Right lobe of liver (tissue), 6 donors: Measurements from ENCODE around the gene DENND2C. TPM values are rescaled to one million over a fixed set of nuclear protein-coding genes. Genes with fewer than 3 reads are reported as not detected.

Source experiments
- ATAC-seq, 4 donors: fragments of 200-7000 bp; cut with Tn5 transposase; one replicate each; pipeline ENCODE4 v1.9.1; 2020; ENCODE audit warnings: mild to moderate bottlenecking in 4 of 4, moderate library complexity in 4 of 4
- DNase-seq, 3 donors: peaks; one replicate each; pipeline ENCODE4 v3.0.0-alpha.2; 2020
- H3K27ac ChIP-seq, 3 donors: fragments of 200-600 bp; one replicate each; pipeline ENCODE4 v1.8.0; 2022
- H3K27me3 ChIP-seq, 2 donors: fragments of 200-600 bp; one replicate each; pipeline ENCODE4 v1.8.0; 2022
- H3K36me3 ChIP-seq, 4 donors: fragments of 200-600 bp; sonication (generic) in 1 of 4; one replicate each; pipeline versions ENCODE4 v1.5.1 to v1.8.0; 2017 to 2022; ENCODE audit warnings: control low read depth in 1 of 4
- H3K4me1 ChIP-seq, 4 donors: fragments of 200-600 bp; sonication (generic) in 1 of 4; one replicate each; pipeline versions ENCODE4 v1.5.1 to v1.8.0; 2017 to 2022; ENCODE audit warnings: control low read depth in 1 of 4
- H3K4me3 ChIP-seq, 3 donors: fragments of 200-600 bp; one replicate each; pipeline ENCODE4 v1.8.0; 2022
- H3K9me3 ChIP-seq, 4 donors: fragments of 200-600 bp; sonication (generic) in 1 of 4; one replicate each; pipeline versions ENCODE4 v1.5.1 to v1.8.0; 2017 to 2022; ENCODE audit warnings: control low read depth in 1 of 4
- POLR2A ChIP-seq: fragments of 450-650 bp; IDR thresholded peaks from one replicate; pipeline ENCODE4 v1.6.1; 2017; ENCODE audit warnings: antibody characterized with exemption, mild to moderate bottlenecking
- WGBS: methylation state at CpG from one replicate; pipeline ENCODE4 v1.1.6; 2018; ENCODE audit warnings: low coverage, low lambda C conversion rate; ENCODE audit not compliant: insufficient coverage; ENCODE audit errors: missing lambda C conversion rate; 5-methylcytosine and 5-hydroxymethylcytosine counted together
- intact Hi-C, 2 donors: fragments of 100-400 bp; cut with DNase I; formaldehyde crosslinking; loops; one replicate each; pipeline versions ENCODE4 v1.11.2 to v1.14.1; 2022
- total RNA-seq, 6 experiments: library from RNA; depleted of rRNA in 2 of 6; stranded (reverse); fragments of >200 nt in 2 of 6; fragmentation: NEBNext Ultra II Directional in 3 of 6; extraction: Animal tissue kit (Norgen Biotek cat#: 25700) in 3 of 6; gene quantifications; one replicate each; pipeline versions ENCODE4 v1.1.0 to v1.2.4, GENCODE V29; 2016 to 2023
- TF ChIP-seq, protein P1 (sequence below), 4 donors: fragments of 200-600 bp in 3 of 4; fragments of 450-650 bp in 1 of 4; IDR thresholded peaks; one replicate each; pipeline versions ENCODE4 v1.5.1 to v1.8.0; 2016 to 2022; ENCODE audit warnings: antibody characterized with exemption in 4 of 4, mild to moderate bottlenecking in 2 of 4
- donor health status: DM: no; HTN: yes; CAD: no.
- donor health status: DM: no; HTN: no; CAD: no.
- donor health status: DM: no; HTN: no; CAD: no.
- donor health status: DM: no; HTN: yes; CAD: no.
- donor health status: DM: no; HTN: yes; CAD: no.

The DENND2C gene
- total RNA-seq, 6 experiments from 2014 or later = 2.5 to 5.1 (median 4.4) TPM

GRCh38 chr1:114660238-114660637, 9.6 kb downstream of the DENND2C start:
- H3K27ac ChIP-seq = no peak overlapping the region
- no peaks in the 10 kb centered on the region for H3K9me3 ChIP-seq
- H3K36me3 ChIP-seq = no peaks in the 10 kb centered on the region
- intact Hi-C loops = no loop called here
- no peaks in the 10 kb centered on the region for H3K27me3 ChIP-seq
- no peaks in the 10 kb centered on the region for H3K4me1 ChIP-seq
- TF ChIP-seq, protein P1, sequence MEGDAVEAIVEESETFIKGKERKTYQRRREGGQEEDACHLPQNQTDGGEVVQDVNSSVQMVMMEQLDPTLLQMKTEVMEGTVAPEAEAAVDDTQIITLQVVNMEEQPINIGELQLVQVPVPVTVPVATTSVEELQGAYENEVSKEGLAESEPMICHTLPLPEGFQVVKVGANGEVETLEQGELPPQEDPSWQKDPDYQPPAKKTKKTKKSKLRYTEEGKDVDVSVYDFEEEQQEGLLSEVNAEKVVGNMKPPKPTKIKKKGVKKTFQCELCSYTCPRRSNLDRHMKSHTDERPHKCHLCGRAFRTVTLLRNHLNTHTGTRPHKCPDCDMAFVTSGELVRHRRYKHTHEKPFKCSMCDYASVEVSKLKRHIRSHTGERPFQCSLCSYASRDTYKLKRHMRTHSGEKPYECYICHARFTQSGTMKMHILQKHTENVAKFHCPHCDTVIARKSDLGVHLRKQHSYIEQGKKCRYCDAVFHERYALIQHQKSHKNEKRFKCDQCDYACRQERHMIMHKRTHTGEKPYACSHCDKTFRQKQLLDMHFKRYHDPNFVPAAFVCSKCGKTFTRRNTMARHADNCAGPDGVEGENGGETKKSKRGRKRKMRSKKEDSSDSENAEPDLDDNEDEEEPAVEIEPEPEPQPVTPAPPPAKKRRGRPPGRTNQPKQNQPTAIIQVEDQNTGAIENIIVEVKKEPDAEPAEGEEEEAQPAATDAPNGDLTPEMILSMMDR (IDR thresholded peaks at IDR 0.05) = no peak
- no peak for TF ChIP-seq POLR2A
- no peak overlapping the region for H3K4me3 ChIP-seq
- ATAC-seq = no peak
- WGBS = 48% methylated on average over 2 of the region's 2 CpGs
- no peak for DNase-seq

GRCh38 chr1:114651893-114652292, 18.0 kb downstream of the DENND2C start:
- Histone ChIP-seq H3K4me1 (no peaks in the 10 kb centered on the region), H3K27me3 (no peaks in the 10 kb centered on the region), H3K4me3 (no peak overlapping the region), H3K27ac (no peak overlapping the region), H3K9me3 (no peaks in the 10 kb centered on the region), H3K36me3 (no peaks in the 10 kb centered on the region)
- WGBS = 44% methylated on average over 1 of the region's 2 CpGs
- ATAC-seq = peak; percentile 56 to 87 (median 66)
- TF ChIP-seq POLR2A = no peak
- TF ChIP-seq, protein P1 (IDR thresholded peaks at IDR 0.05) = no peak
- intact Hi-C loops = no loop called here
- no peak for DNase-seq

- H3K4me3 ChIP-seq = no peak overlapping the region
- H3K4me1 ChIP-seq = no peaks in the 10 kb centered on the region
- H3K36me3 ChIP-seq = no peaks in the 10 kb centered on the region
- intact Hi-C loops = no loop called here
- DNase-seq (no peak), ATAC-seq (no peak)
- WGBS = 93% methylated on average over 1 of the region's 1 CpG
- no peaks in the 10 kb centered on the region for H3K27me3 ChIP-seq
- no peaks in the 10 kb centered on the region for H3K9me3 ChIP-seq
- TF ChIP-seq POLR2A = no peak
- TF ChIP-seq, protein P1 (IDR thresholded peaks at IDR 0.05) = no peak
- H3K27ac ChIP-seq = no peak overlapping the region
These were observed 21.3 kb downstream of the DENND2C start for GRCh38 chr1:114648503-114648902.

DNA sequence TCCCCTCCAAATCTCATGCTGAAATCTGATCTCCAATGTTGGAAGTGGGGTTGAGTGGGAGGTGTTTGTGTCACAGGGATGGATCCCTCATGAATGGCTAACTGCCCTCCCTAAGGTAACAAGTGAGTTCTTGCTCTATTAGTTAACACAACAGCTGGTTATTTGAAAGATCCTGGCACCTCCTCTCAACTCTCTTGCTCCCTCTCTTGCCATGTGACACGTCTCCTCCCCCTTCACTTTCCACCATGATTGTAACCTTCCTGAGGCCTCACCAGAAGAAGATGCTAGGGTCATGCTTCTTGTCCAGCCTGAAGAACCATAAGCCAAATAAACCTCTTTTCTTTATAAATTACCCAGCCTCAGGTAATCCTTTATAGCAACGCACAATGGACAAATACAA, 28.5 kb downstream of the DENND2C start:
- TF ChIP-seq, protein P1 (IDR thresholded peaks at IDR 0.05) = no peak
- no peak for TF ChIP-seq POLR2A
- Histone ChIP-seq H3K27ac (no peak overlapping the region), H3K4me1 (no peaks in the 10 kb centered on the region), H3K36me3 (no peaks in the 10 kb centered on the region), H3K4me3 (no peak overlapping the region), H3K27me3 (no peaks in the 10 kb centered on the region), H3K9me3 (no peaks in the 10 kb centered on the region)
- ATAC-seq = no peak
- DNase-seq = no peak
- intact Hi-C loops = no loop called here
- WGBS = 87% methylated on average over 2 of the region's 2 CpGs

DNA sequence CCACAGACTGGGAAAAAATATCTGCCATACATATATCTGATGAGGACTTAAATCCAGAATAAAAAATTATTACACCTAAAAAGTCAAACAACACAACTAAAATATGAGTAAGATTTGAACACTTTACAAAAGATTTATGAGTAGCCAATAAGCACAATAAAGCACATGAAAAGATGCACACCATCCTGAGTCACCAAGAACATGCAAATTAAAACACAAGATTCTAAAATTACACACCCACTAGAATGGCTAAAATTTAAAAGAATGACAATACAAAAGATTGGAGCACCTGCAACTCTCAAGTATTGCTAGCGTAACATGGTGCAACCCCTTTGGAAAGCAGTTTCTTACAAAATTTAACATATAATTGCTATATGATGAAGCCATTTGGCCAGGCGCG, 30.9 kb downstream of the DENND2C start:
- 67% methylated on average over 3 of the region's 3 CpGs for WGBS
- Histone ChIP-seq H3K27me3 (no peaks in the 10 kb centered on the region), H3K4me1 (no peaks in the 10 kb centered on the region), H3K27ac (no peak overlapping the region), H3K9me3 (no peaks in the 10 kb centered on the region), H3K36me3 (no peaks in the 10 kb centered on the region), H3K4me3 (no peak overlapping the region)
- intact Hi-C loops = no loop called here
- no peak for TF ChIP-seq POLR2A
- TF ChIP-seq, protein P1 (IDR thresholded peaks at IDR 0.05) = no peak
- ATAC-seq (no peak), DNase-seq (no peak)
